ENCODE results near the gene SULT1E1. TPM values are rescaled to one million over a fixed set of nuclear protein-coding genes. Genes with fewer than 3 reads are reported as not detected.

SULT1E1 gene
- total and polyA plus RNA-seq, 8 donors: 0.62 to 52.1 (median 2.0) TPM; not detected in 2

GRCh38 chr4:69849297-69849696 lies 10.6 kb downstream of the SULT1E1 start:
- Histone ChIP-seq H3K9me3 (no peaks in the 10 kb centered on the region), H3K36me3 (no peaks in the 10 kb centered on the region), H3K27ac (no peak overlapping the region), H3K27me3 (no peaks in the 10 kb centered on the region), H3K4me1 (no peaks in the 10 kb centered on the region), H3K4me3 (no peak overlapping the region)
- peak in 1 of 2 donors; percentile 23 for DNase-seq
- TF ChIP-seq POLR2A (IDR thresholded peaks at IDR 0.05): no peak
- no peak for TF ChIP-seq CTCF (IDR thresholded peaks at IDR 0.05)
- TF ChIP-seq POLR2AphosphoS5 (IDR thresholded peaks at IDR 0.05): no peak
- no peak for TF ChIP-seq EP300 (IDR thresholded peaks at IDR 0.05)
- WGBS, 5 donors: 69 to 86% (median 74%) methylated on average over 3 of the region's 3 CpGs
- intact Hi-C loops (cut with DNase I; ENCODE audit: low total_unique reads): no loop called here

GRCh38 chr4:69848028-69848427 lies 11.9 kb downstream of the SULT1E1 start:
- no peaks in the 10 kb centered on the region for H3K36me3 ChIP-seq
- WGBS, 5 donors: 75 to 87% (median 79%) methylated on average over 1 of the region's 1 CpG
- TF ChIP-seq POLR2AphosphoS5 (IDR thresholded peaks at IDR 0.05): no peak
- no peak for TF ChIP-seq POLR2A (IDR thresholded peaks at IDR 0.05)

GRCh38 chr4:69843932-69844331 lies 16.0 kb downstream of the SULT1E1 start:
- TF ChIP-seq POLR2AphosphoS5 (IDR thresholded peaks at IDR 0.05) (no peak), POLR2A (IDR thresholded peaks at IDR 0.05) (no peak), EP300 (IDR thresholded peaks at IDR 0.05) (no peak), CTCF (IDR thresholded peaks at IDR 0.05) (no peak)
- no peak for DNase-seq
- intact Hi-C loops (cut with DNase I; ENCODE audit: low total_unique reads): no loop called here
- Histone ChIP-seq H3K36me3 (no peaks in the 10 kb centered on the region), H3K9me3 (no peaks in the 10 kb centered on the region), H3K4me3 (no peak overlapping the region), H3K27me3 (no peaks in the 10 kb centered on the region), H3K27ac (no peak overlapping the region), H3K4me1 (no peaks in the 10 kb centered on the region)
- 59 to 77% (median 67%) methylated on average over 4 of the region's 4 CpGs for WGBS, 5 donors

More at GRCh38 chr4:69848028-69848427, 11.9 kb downstream of the SULT1E1 start:
- Histone ChIP-seq H3K9me3 (no peaks in the 10 kb centered on the region), H3K27me3 (no peaks in the 10 kb centered on the region), H3K4me3 (no peak overlapping the region), H3K4me1 (no peaks in the 10 kb centered on the region), H3K27ac (no peak overlapping the region)
- DNase-seq: no peak
- intact Hi-C loops (cut with DNase I; ENCODE audit: low total_unique reads): no loop called here

- intact Hi-C loops (cut with DNase I; ENCODE audit: low total_unique reads): no loop called here
- WGBS, 5 donors: 0% methylated on average over 1 of the region's 1 CpG
These were observed 16.6 kb downstream of the SULT1E1 start for GRCh38 chr4:69843301-69843700.

More at GRCh38 chr4:69843301-69843700, 16.6 kb downstream of the SULT1E1 start:
- H3K36me3 ChIP-seq: no peaks in the 10 kb centered on the region
- DNase-seq: no peak
- no peaks in the 10 kb centered on the region for H3K27me3 ChIP-seq
- H3K27ac ChIP-seq: no peak overlapping the region
- no peak for TF ChIP-seq EP300 (IDR thresholded peaks at IDR 0.05)
- TF ChIP-seq CTCF (IDR thresholded peaks at IDR 0.05): no peak
- no peak for TF ChIP-seq POLR2AphosphoS5 (IDR thresholded peaks at IDR 0.05)
- no peak for TF ChIP-seq POLR2A (IDR thresholded peaks at IDR 0.05)
- H3K4me1 ChIP-seq: no peaks in the 10 kb centered on the region
- no peak overlapping the region for H3K4me3 ChIP-seq
- H3K9me3 ChIP-seq: no peaks in the 10 kb centered on the region
